ENCODE data around the gene GPC6. TPM values are rescaled to one million over a fixed set of nuclear protein-coding genes. Genes with fewer than 3 reads are reported as not detected.

Gene GPC6
- total and polyA plus RNA-seq, 4 donors, result 5.9 to 29.1 (median 18.2) TPM

- H3K27me3 ChIP-seq (ENCODE audit: control insufficient read depth in 4 of 4, insufficient read depth in 4 of 4, low read length in 3 of 4), result no peaks in the 10 kb centered on the region
- no peak overlapping the region for H3K9ac ChIP-seq (ENCODE audit: low read depth in 1 of 2, low read length in 2 of 2)
- DNase-seq (ENCODE audit: low spot score), result no peak
- H3K9me3 ChIP-seq (ENCODE audit: control insufficient read depth in 4 of 4, low read length in 3 of 4), result no peaks in the 10 kb centered on the region
- H3K36me3 ChIP-seq (ENCODE audit: control insufficient read depth in 4 of 4, insufficient read depth in 3 of 4, low read depth in 1 of 4, low read length in 3 of 4), result no peaks in the 10 kb centered on the region
- no peaks in the 10 kb centered on the region for H3K4me1 ChIP-seq (ENCODE audit: control insufficient read depth in 4 of 4, insufficient read depth in 4 of 4, low read length in 3 of 4)
- 75% methylated on average over 2 of the region's 2 CpGs for WGBS
- H3K27ac ChIP-seq (ENCODE audit: low read depth in 1 of 2, low read length in 2 of 2), result no peak overlapping the region
- no peak for TF ChIP-seq SP1 (IDR thresholded peaks at IDR 0.05)
- no peak for TF ChIP-seq RXRA (IDR thresholded peaks at IDR 0.05)
- no peak for TF ChIP-seq JUND (IDR thresholded peaks at IDR 0.05)
- no peak for TF ChIP-seq HNF4G (IDR thresholded peaks at IDR 0.05)
- no peak for TF ChIP-seq HNF4A (conservative IDR thresholded peaks at IDR 0.05)
- TF ChIP-seq ATF3 (IDR thresholded peaks at IDR 0.05), result no peak
- no peak for TF ChIP-seq ZBTB33 (IDR thresholded peaks at IDR 0.05)
- TF ChIP-seq RAD21 (IDR thresholded peaks at IDR 0.05), result no peak
- TF ChIP-seq MAX (IDR thresholded peaks at IDR 0.05), result no peak
- no peak for TF ChIP-seq YY1 (IDR thresholded peaks at IDR 0.05)
- TF ChIP-seq FOXA1 (IDR thresholded peaks at IDR 0.05), result no peak
- TF ChIP-seq EGR1 (IDR thresholded peaks at IDR 0.05; ENCODE audit: low read depth in 2 of 2), result no peak
- no peak for TF ChIP-seq REST (IDR thresholded peaks at IDR 0.05)
- TF ChIP-seq GABPA (IDR thresholded peaks at IDR 0.05 in 1 of 2, conservative IDR thresholded peaks at IDR 0.05 in 1 of 2), result no peak
- H3K4me3 ChIP-seq (ENCODE audit: low read depth in 1 of 3, low read length in 3 of 3), result no peak overlapping the region
Measured at GRCh38 chr13:94112731-94113130, 886.1 kb downstream of the GPC6 start.

GRCh38 chr13:94113245-94113644 lies 886.6 kb downstream of the GPC6 start:
- Histone ChIP-seq H3K9me3 (ENCODE audit: control insufficient read depth in 4 of 4, low read length in 3 of 4) (no peaks in the 10 kb centered on the region), H3K4me1 (ENCODE audit: control insufficient read depth in 4 of 4, insufficient read depth in 4 of 4, low read length in 3 of 4) (no peaks in the 10 kb centered on the region), H3K27ac (ENCODE audit: low read depth in 1 of 2, low read length in 2 of 2) (no peak overlapping the region), H3K36me3 (ENCODE audit: control insufficient read depth in 4 of 4, insufficient read depth in 3 of 4, low read depth in 1 of 4, low read length in 3 of 4) (no peaks in the 10 kb centered on the region), H3K27me3 (ENCODE audit: control insufficient read depth in 4 of 4, insufficient read depth in 4 of 4, low read length in 3 of 4) (no peaks in the 10 kb centered on the region), H3K9ac (ENCODE audit: low read depth in 1 of 2, low read length in 2 of 2) (no peak overlapping the region), H3K4me3 (ENCODE audit: low read depth in 1 of 3, low read length in 3 of 3) (no peak overlapping the region)
- TF ChIP-seq FOXA1 (IDR thresholded peaks at IDR 0.05) (no peak), NR2F2 (IDR thresholded peaks at IDR 0.05) (no peak), YY1 (IDR thresholded peaks at IDR 0.05) (no peak), GABPA (IDR thresholded peaks at IDR 0.05 in 1 of 2, conservative IDR thresholded peaks at IDR 0.05 in 1 of 2) (no peak), JUND (IDR thresholded peaks at IDR 0.05) (no peak), CTCF (IDR thresholded peaks at IDR 0.05; ENCODE audit: low read depth, low read length, missing input control) (no peak), MAX (IDR thresholded peaks at IDR 0.05) (no peak)
- DNase-seq (ENCODE audit: low spot score), result no peak

All from liver (tissue), 9 donors.